ENCODE results near the gene EPB41L4A.

GRCh38 chr5:112331892-112332291, 87.2 kb downstream of the EPB41L4A start:
- TF ChIP-seq CTCF (IDR thresholded peaks at IDR 0.05; ENCODE audit: insufficient read depth, low read length) (no peak), POLR2AphosphoS5 (IDR thresholded peaks at IDR 0.05; ENCODE audit: low read depth) (no peak), REST (IDR thresholded peaks at IDR 0.05; ENCODE audit: insufficient replicate concordance, low read depth) (no peak), GABPA (IDR thresholded peaks at IDR 0.05; ENCODE audit: low read depth) (no peak), SPI1 (IDR thresholded peaks at IDR 0.05; ENCODE audit: borderline replicate concordance, low read depth) (no peak)

All from HL-60 (cell line).